Activated CD4-positive, alpha-beta T cell treated with anti-CD3 and anti-CD28 coated beads, Interleukin-2, amount 10 ng/mL, durations not matched to agents 24 days and 14 days (primary cell): ENCODE measurements around the gene ADK. TPM values are rescaled to one million over a fixed set of nuclear protein-coding genes. Genes with fewer than 3 reads are reported as not detected.
"Not testable (repeated sequence)": the region's sequence is repeated elsewhere in the genome, so short reads cannot be mapped to it uniquely, and the experiment has no call there.

ENCODE experiments used
- DNase-seq: peaks from one replicate; pipeline ENCODE4 v3.0.0; 2022
- H3K27ac Mint-ChIP-seq: one replicate; pipeline ENCODE4 v1.8.0; 2022; ENCODE audit warnings: mild to moderate bottlenecking, mixed read lengths
- H3K27me3 Mint-ChIP-seq: one replicate; pipeline ENCODE4 v1.8.0; 2022; ENCODE audit warnings: mixed read lengths
- H3K36me3 Mint-ChIP-seq: one replicate; pipeline ENCODE4 v1.8.0; 2022; ENCODE audit warnings: low read depth, mild to moderate bottlenecking, mixed read lengths
- H3K4me1 Mint-ChIP-seq: one replicate; pipeline ENCODE4 v1.8.0; 2021; ENCODE audit warnings: mixed read lengths
- H3K4me3 Mint-ChIP-seq: one replicate; pipeline ENCODE4 v1.8.0; 2022; ENCODE audit warnings: mild to moderate bottlenecking, moderate library complexity, mixed read lengths
- H3K9me3 Mint-ChIP-seq: one replicate; pipeline ENCODE4 v1.8.0; 2021; ENCODE audit warnings: mixed read lengths
- intact Hi-C: fragments of 100-400 bp; cut with micrococcal nuclease; formaldehyde crosslinking; loops from one replicate; pipeline ENCODE4 v1.15.1; 2023
- total RNA-seq: library from RNA; stranded (reverse); gene quantifications from 2 replicates; pipeline ENCODE4 v1.2.3, GENCODE V29; 2022

ADK gene
- total RNA-seq, 1 donor from 2014 or later: 54.8 TPM

GRCh38 chr10:74178042-74178791 lies 27.2 kb downstream of the ADK start:
- H3K9me3 Mint-ChIP-seq: no peaks in the 10 kb centered on the region
- peaks cover 38% of the 10 kb centered on the region for H3K4me1 Mint-ChIP-seq

GRCh38 chr10:74179111-74179710 lies 28.2 kb downstream of the ADK start:
- Mint-ChIP-seq H3K9me3 (no peaks in the 10 kb centered on the region), H3K27ac (peak overlapping the region; percentile 53), H3K36me3 (peaks cover 9% of the 10 kb centered on the region), H3K4me3 (peak overlapping the region; percentile 55), H3K4me1 (peaks cover 38% of the 10 kb centered on the region), H3K27me3 (no peaks in the 10 kb centered on the region)
- DNase-seq: no peak
- intact Hi-C loops: loop anchor here (10.0 kb wide), 2 partner anchors 866 to 936 kb away; partner anchors contain the start of gene SAMD8

More at GRCh38 chr10:74178042-74178791, 27.2 kb downstream of the ADK start:
- Mint-ChIP-seq H3K27ac (no peak overlapping the region), H3K4me3 (peak overlapping the region; percentile 55), H3K27me3 (no peaks in the 10 kb centered on the region), H3K36me3 (peaks cover 9% of the 10 kb centered on the region)
- DNase-seq: no peak
- intact Hi-C loops: loop anchor here (10.0 kb wide), 2 partner anchors 867 to 937 kb away; partner anchors contain the start of gene SAMD8

GRCh38 chr10:74186678-74187077 lies 35.7 kb downstream of the ADK start:
- Mint-ChIP-seq H3K36me3 (peaks cover 6% of the 10 kb centered on the region), H3K27me3 (no peaks in the 10 kb centered on the region), H3K4me3 (no peak overlapping the region), H3K4me1 (peaks cover 32% of the 10 kb centered on the region), H3K9me3 (no peaks in the 10 kb centered on the region), H3K27ac (no peak overlapping the region)
- no peak for DNase-seq
- intact Hi-C loops: no loop called here

- Mint-ChIP-seq H3K36me3 (peaks cover 5% of the 10 kb centered on the region), H3K4me1 (peaks cover 28% of the 10 kb centered on the region), H3K4me3 (no peak overlapping the region), H3K27me3 (no peaks in the 10 kb centered on the region), H3K9me3 (no peaks in the 10 kb centered on the region), H3K27ac (peak overlapping the region; percentile 42)
- intact Hi-C loops: no loop called here
- no peak for DNase-seq
These were observed 36.2 kb downstream of the ADK start for GRCh38 chr10:74187237-74187636.

- H3K4me3 Mint-ChIP-seq, intact Hi-C loops, H3K27ac Mint-ChIP-seq, H3K36me3 Mint-ChIP-seq, DNase-seq, H3K27me3 Mint-ChIP-seq, H3K9me3 Mint-ChIP-seq: not testable (repeated sequence)
- H3K4me1 Mint-ChIP-seq: peaks cover 32% of the 10 kb centered on the region
These were observed 37.6 kb downstream of the ADK start for GRCh38 chr10:74188617-74189016.

- Mint-ChIP-seq H3K4me1 (peaks cover 45% of the 10 kb centered on the region), H3K4me3 (peak overlapping the region; percentile 79), H3K27me3 (no peaks in the 10 kb centered on the region), H3K36me3 (peaks cover 3% of the 10 kb centered on the region), H3K9me3 (no peaks in the 10 kb centered on the region), H3K27ac (peak overlapping the region; percentile 96)
- intact Hi-C loops: loop anchor here (2.0 kb wide), 1 partner anchor 13 kb away; no protein-coding TSS in a partner anchor
- DNase-seq: peak; percentile 82
These were observed 39.0 kb downstream of the ADK start for GRCh38 chr10:74189999-74190421.

GRCh38 chr10:74190494-74190893 lies 39.5 kb downstream of the ADK start:
- peaks cover 46% of the 10 kb centered on the region for H3K4me1 Mint-ChIP-seq
- H3K27ac Mint-ChIP-seq: peak overlapping the region; percentile 96
- peaks cover 1% of the 10 kb centered on the region for H3K36me3 Mint-ChIP-seq
- DNase-seq: no peak
- H3K27me3 Mint-ChIP-seq: no peaks in the 10 kb centered on the region
- no peaks in the 10 kb centered on the region for H3K9me3 Mint-ChIP-seq
- intact Hi-C loops: loop anchor here (2.0 kb wide), 1 partner anchor 14 kb away; no protein-coding TSS in a partner anchor
- peak overlapping the region; percentile 79 for H3K4me3 Mint-ChIP-seq

GRCh38 chr10:74194545-74194944 lies 43.5 kb downstream of the ADK start:
- H3K36me3 Mint-ChIP-seq: peaks cover 9% of the 10 kb centered on the region
- DNase-seq: peak; percentile 59
- H3K4me1 Mint-ChIP-seq: peaks cover 42% of the 10 kb centered on the region
- peaks cover 3% of the 10 kb centered on the region for H3K9me3 Mint-ChIP-seq
- peak overlapping the region; percentile 16 for H3K27ac Mint-ChIP-seq
- no peak overlapping the region for H3K4me3 Mint-ChIP-seq
- no peaks in the 10 kb centered on the region for H3K27me3 Mint-ChIP-seq
- intact Hi-C loops: no loop called here

- Mint-ChIP-seq H3K27me3 (no peaks in the 10 kb centered on the region), H3K4me3 (no peak overlapping the region)
These were observed 44.0 kb downstream of the ADK start for GRCh38 chr10:74194999-74195398.

GRCh38 chr10:74199315-74199714 lies 48.3 kb downstream of the ADK start:
- H3K27me3 Mint-ChIP-seq: no peaks in the 10 kb centered on the region
- intact Hi-C loops: no loop called here
- DNase-seq: no peak
- H3K4me3 Mint-ChIP-seq: no peak overlapping the region
- H3K36me3 Mint-ChIP-seq: peaks cover 21% of the 10 kb centered on the region
- peaks cover 3% of the 10 kb centered on the region for H3K9me3 Mint-ChIP-seq
- H3K27ac Mint-ChIP-seq: no peak overlapping the region
- peaks cover 16% of the 10 kb centered on the region for H3K4me1 Mint-ChIP-seq

More at GRCh38 chr10:74194999-74195398, 44.0 kb downstream of the ADK start:
- intact Hi-C loops: no loop called here
- H3K4me1 Mint-ChIP-seq: peaks cover 37% of the 10 kb centered on the region
- H3K9me3 Mint-ChIP-seq: peaks cover 3% of the 10 kb centered on the region
- DNase-seq: no peak
- H3K27ac Mint-ChIP-seq: no peak overlapping the region
- H3K36me3 Mint-ChIP-seq: peaks cover 9% of the 10 kb centered on the region

GRCh38 chr10:74202356-74202755 lies 51.3 kb downstream of the ADK start:
- H3K4me1 Mint-ChIP-seq: peaks cover 6% of the 10 kb centered on the region
- peaks cover 19% of the 10 kb centered on the region for H3K36me3 Mint-ChIP-seq
- no peaks in the 10 kb centered on the region for H3K27me3 Mint-ChIP-seq
- no peaks in the 10 kb centered on the region for H3K9me3 Mint-ChIP-seq
- DNase-seq: no peak
- no peak overlapping the region for H3K27ac Mint-ChIP-seq
- intact Hi-C loops: no loop called here
- H3K4me3 Mint-ChIP-seq: no peak overlapping the region

- no peak for DNase-seq
- H3K27ac Mint-ChIP-seq: no peak overlapping the region
- H3K4me1 Mint-ChIP-seq: peaks cover 2% of the 10 kb centered on the region
- peaks cover 10% of the 10 kb centered on the region for H3K36me3 Mint-ChIP-seq
- intact Hi-C loops: no loop called here
- no peaks in the 10 kb centered on the region for H3K9me3 Mint-ChIP-seq
- no peak overlapping the region for H3K4me3 Mint-ChIP-seq
- no peaks in the 10 kb centered on the region for H3K27me3 Mint-ChIP-seq
These were observed 55.7 kb downstream of the ADK start for GRCh38 chr10:74206746-74207145.

- no peaks in the 10 kb centered on the region for H3K9me3 Mint-ChIP-seq
- peaks cover 8% of the 10 kb centered on the region for H3K36me3 Mint-ChIP-seq
- H3K27me3 Mint-ChIP-seq: no peaks in the 10 kb centered on the region
- peaks cover 4% of the 10 kb centered on the region for H3K4me1 Mint-ChIP-seq
- intact Hi-C loops: no loop called here
- DNase-seq: no peak
- no peak overlapping the region for H3K4me3 Mint-ChIP-seq
- H3K27ac Mint-ChIP-seq: peak overlapping the region; percentile 51
These were observed 56.9 kb downstream of the ADK start for GRCh38 chr10:74207691-74208480.
